GM20431 (cell line): Measurements from ENCODE around the gene ATP2B1.
"Not testable (repeated sequence)": the region's sequence is repeated elsewhere in the genome, so short reads cannot be mapped to it uniquely, and the experiment has no call there.

Source experiments
- in situ Hi-C: fragments of 300-500 bp; cut with MseI, MboI; formaldehyde crosslinking; loops from one replicate; pipeline ENCODE4 v1.15.0; 2020; ENCODE audit warnings: low sequenced_read_pairs; ENCODE audit not compliant: unreplicated experiment

ATP2B1 gene

DNA sequence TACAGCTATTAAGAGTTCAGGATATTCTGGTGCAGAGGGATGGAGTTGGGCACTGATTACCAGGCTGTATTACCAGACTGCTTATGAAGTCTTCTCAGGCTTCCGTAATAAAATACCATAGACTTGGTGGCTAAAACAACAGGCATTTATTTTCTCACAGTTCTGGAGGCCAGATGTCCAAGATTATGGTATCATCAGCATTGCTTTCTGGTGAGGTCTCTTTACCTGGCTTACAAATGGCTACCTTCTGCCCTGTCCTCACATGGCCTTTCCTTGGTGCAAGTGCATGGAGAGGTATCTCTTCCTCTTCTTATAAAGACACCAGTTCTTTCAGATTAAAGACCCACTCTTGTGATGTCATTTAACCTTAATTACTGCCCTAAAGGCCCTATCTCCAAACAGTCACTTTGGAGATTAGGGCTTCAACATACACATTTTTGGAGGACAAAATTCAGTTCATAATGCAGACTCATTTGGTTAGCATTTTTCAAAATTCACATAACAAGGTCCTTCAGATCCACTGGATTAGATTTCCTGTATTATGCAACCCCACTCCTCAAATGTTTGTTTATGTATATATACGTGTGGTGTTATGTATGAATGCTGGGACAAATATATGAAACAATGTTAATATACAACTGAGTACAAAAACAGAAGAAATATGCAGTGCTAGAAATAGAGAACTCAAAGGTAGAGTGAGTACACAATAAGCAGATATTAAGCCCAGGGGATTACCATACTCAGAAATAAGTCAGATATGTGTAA is 9.3 kb upstream of the ATP2B1 start:
- in situ Hi-C loops, result no loop called here

- in situ Hi-C loops, result no loop called here
Measured at GRCh38 chr12:89712706-89713105, 4.1 kb upstream of the ATP2B1 start.

DNA sequence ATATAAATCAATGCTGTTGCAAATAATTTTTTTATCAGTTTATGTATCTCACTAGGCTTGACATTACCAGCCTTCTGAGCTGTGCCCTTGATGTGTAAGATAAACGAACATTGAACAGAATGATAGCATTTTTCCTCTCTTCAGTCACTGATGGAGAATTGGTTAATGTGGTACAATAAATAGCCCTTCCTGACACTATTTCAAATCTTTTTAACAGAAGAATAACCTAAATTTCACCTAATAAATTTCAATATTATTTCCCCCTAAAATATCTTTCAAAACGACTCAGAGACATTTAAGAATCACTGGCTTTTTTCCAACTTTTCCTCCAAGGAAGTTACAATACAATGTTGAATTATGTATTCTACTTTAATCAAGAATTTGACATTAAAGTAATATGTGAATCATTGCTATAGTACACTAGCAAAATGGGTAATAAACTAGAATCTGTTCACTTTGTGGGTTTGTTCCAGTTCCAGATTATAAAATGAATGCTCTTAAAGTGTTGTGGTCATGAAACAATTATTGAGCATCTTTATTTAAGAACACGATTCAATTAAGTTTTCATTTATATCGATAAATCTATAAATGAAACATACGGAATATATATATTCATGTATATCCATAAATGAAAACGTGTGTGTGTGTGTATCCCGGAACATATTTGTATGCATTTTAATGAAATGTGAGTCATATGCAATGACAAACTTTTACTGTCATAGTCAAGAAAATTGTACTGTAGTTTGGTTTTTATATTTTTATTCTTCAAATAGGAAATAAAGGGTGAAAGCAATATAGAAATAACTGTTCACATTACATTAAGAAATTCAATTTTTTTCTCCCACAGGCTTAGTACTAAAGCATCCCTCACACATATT is 2.5 kb upstream of the ATP2B1 start:
- in situ Hi-C loops, result no loop called here

DNA sequence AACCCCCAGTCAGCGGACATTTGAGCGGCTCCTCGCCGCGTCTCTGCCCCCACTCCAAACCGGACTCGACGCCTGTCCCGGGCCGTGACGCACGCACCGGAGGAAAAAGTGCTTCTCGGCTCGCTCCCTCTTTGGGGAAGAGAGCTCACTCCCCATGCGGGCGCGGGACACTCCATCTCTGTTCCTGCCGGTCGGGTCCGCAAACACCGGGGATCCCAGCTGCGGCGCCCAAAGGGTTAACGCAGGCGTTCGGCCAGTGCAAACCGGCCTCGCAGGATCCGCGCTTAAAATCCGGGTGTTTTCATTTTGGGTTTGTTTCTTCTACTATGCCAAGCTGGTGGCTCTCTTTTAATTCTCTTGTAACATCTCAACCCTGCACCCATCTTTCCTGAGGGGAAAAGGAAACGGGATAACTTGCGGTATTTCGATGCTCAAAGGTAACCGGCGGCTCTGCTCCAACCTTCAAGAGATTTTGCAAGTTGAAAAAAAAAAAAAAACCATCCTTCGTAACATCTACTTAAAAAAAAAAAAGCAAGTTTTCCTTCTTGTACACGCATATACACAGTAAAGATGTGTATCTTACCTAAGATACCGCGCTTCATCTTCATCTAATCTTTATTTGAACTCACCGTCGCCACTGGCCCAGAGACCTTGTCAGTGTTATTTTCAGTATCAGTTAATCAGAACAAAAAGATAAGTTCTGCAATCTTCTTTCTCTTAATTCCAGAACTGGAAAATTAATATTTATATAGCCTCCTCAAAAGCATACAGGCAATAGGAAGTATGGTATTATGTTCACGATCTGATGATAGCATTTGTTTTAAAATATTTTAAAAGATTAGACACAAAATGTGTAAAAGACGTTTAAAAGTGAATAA is 1.6 kb upstream of the ATP2B1 start:
- in situ Hi-C loops, result no loop called here

DNA sequence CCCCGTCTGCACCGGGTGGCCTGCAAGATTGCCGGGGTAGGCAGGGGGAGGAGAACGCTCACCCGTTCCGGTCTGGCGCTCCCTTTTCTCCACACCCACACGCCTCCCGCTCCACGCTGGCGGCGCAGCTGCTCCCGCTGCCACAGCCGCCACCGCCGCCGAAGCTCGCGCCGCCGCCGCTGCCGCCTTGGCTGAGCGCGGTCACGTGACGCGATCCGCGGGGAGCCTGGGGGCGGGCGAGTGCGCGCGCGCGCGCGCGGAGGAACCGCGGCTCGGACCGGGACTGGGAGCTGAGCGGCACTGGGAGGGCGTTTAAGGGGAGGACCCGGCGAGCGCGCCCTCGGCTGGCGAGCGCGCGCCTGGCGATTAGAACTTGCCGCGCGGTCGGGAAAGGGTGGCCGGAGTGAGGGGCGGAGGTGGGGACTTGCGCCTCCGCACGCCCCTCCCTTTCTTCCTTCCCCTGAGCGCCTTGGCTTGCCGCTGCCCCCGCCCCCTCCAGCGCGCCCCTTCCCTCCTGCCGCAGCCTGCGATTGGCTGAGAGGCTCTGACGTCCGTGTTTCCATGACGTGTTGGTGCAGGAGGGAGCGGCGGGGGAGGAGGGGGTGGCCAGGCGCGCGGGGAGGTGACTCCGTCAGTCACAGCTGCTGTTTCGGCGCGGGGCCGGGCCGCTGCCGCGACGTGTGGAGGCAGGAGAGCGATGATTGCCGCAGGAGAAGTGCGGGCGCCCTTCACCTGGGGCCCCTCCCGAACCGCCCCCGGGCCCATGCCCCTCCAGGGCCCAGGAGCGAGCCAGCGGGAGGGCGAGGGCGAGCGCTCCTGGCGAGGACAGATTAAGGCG is 738 bp upstream of the ATP2B1 start:
- in situ Hi-C loops, result no loop called here

GRCh38 chr12:89707703-89708564 is 704 bp downstream of the ATP2B1 start:
- in situ Hi-C loops, result no loop called here

DNA sequence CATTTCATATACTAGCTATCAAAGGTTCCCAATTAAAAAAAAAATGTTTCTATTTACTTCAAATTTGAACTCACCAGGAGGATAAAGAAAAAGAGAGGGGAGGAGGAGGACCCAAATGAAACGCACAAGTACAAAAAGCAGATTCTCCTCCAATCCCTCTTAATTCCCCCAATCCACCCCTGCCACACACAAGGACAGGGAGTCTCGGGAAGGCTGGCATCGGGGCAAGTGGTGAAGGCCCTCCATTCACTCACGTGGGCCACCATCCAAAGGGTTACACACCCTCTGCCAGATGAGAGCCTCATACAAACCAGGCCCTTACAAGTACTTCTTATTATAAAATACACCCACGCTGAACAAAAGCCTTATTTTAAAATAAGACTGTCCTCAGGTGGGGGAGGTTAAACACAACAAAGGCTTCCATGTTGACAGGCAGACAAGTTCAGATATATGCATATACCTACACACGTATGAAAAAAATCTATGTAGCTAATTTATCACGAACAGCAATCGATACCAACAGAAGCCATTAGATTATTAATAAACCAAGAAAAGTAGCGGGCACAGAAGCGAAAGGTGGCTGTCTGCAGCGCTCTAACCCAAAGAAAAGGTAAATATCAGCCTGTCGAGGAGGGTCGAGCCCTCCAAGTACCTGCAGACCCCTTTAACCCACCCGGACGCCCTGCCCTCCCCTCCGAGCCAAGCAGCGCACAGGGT is 1.5 kb downstream of the ATP2B1 start:
- in situ Hi-C loops, result no loop called here

GRCh38 chr12:89706551-89706950 is 2.1 kb downstream of the ATP2B1 start:
- in situ Hi-C loops, result no loop called here

GRCh38 chr12:89704457-89704856 is 4.2 kb downstream of the ATP2B1 start:
- in situ Hi-C loops, result no loop called here

GRCh38 chr12:89703768-89704167 is 4.9 kb downstream of the ATP2B1 start:
- in situ Hi-C loops, result no loop called here

DNA sequence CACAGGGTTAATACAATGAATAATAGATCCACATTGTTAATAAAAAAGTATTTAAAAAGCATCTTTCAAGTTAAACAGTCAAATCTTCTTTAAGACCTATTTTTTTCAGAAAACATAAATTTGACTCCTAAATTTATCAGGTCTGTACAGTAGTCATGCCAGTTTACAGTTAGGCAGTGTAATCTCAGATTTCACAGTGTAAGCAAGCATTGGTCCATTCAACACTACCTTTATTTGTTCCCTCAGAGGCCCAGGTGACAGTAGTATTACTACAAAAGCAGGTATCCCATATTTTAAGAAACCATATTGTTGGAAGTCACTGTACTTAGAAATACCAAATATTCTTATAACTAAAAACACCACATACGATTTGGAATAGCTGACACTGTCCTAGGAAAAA is 6.1 kb downstream of the ATP2B1 start:
- in situ Hi-C loops, result no loop called here

GRCh38 chr12:89701606-89702206 is 6.9 kb downstream of the ATP2B1 start:
- in situ Hi-C loops, result no loop called here

GRCh38 chr12:89700191-89700810 is 8.3 kb downstream of the ATP2B1 start:
- in situ Hi-C loops, result no loop called here

- in situ Hi-C loops, result no loop called here
Measured at GRCh38 chr12:89698607-89699006, 10.0 kb downstream of the ATP2B1 start.

DNA sequence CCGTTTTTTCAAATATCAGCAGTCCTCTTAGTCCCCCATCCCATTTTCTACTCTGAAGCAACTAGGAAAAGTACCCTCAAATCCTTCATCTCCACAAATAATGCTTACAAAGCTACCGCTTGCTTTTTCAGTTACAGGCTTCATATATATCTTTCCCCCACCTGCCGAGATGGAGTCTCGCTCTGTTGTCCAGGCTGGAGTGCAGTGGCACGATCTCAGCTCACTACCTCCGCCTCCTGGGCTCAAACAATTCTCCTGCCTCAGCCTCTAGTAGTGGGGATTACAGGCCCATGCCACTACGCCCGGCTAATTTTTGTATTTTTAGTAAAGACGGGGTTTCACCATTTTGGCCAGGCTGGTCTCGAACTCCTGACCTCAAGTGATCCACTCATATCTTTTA is 10.9 kb downstream of the ATP2B1 start:
- in situ Hi-C loops, result not testable (repeated sequence)

DNA sequence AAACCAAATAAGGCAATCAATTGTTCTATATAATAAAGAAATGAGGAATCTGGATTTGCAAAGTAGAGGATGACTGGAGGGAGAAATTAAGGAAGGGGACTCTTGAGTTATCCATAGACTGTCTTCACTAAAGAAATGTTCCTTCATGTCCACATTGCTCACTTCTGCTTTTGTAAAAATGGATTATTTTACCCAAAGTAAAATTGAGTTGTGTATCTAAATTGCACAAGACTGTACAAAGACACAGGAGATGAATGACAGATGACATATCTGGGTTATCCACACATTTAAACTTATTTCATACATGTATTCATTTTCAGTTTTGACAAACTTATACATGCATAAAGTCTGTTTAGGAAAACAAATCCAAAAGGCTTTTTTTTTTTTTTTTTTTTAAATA is 11.3 kb downstream of the ATP2B1 start:
- in situ Hi-C loops, result no loop called here

- in situ Hi-C loops, result no loop called here
Measured at GRCh38 chr12:89695830-89696229, 12.8 kb downstream of the ATP2B1 start.
